ENCODE results near the gene RAD51AP2.

RAD51AP2 gene

DNA sequence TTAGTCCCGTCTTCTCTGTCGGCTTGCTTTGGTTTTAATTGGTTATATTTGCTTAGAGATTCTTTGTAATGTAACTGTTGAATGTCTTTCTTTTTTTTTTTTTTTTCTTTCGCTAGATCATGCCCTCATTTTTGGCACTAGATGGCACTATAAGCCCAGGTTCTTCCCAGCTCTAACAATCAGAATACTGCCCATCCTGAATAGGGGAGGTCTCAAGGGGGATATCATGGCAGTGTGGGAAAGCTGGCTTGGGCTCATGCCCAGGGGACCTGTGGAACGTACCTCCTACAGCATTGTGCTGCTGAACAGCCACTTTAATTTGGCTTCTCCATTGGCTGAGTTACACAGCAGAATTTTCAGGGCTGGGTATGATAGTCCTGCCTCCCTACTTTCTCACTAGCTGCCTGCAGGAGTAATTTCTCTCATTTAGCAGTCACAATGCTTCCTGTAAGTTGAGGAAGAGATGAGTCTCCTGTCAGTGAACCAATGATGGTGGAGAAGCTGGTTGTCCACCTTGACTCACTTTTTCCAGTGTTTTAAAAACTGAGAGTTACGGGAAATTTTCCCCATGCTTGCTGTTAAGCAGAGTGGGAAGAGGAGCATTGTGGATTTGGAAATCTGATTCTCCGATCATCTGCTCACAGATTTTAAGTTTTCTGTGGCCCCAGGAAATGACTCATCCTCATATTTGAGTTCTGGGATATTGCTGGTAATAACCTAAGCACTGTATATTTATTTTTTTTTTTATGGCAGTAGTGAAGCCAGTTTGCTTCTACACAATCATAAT is 47.2 kb downstream of the RAD51AP2 start:
- DNase-seq (ENCODE audit: low spot score) = no peak

DNA sequence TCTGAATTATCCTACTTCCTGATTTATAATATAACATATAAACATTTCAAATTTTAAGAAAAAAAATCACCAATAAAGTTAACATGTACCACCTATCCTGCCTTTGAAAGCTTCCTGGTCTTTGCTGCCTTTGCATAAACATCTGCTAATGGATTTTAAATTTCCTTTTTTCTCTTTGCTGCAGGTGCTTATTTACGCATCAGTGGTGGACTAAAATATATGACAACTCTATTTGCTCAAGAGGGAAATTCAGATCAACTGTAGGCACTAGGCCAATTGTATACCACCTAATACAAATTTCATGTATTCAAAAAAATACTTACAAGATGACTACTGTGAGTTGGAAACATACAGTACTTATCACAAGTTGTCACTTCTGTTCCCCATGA is 57.2 kb downstream of the RAD51AP2 start:
- DNase-seq (ENCODE audit: low spot score) = no peak
